Measurements from ENCODE around the gene ADGRF3. TPM values are rescaled to one million over a fixed set of nuclear protein-coding genes. Genes with fewer than 3 reads are reported as not detected.
"Not testable (repeated sequence)": the region's sequence is repeated elsewhere in the genome, so short reads cannot be mapped to it uniquely, and the experiment has no call there.

Gene ADGRF3
- total and polyA plus RNA-seq, 9 of the 15 experiments (the other 6 are each of a cell fraction or from before 2014, with no cell fraction given), result 0.04 to 0.54 (median 0.16) TPM; not detected in 2

DNA sequence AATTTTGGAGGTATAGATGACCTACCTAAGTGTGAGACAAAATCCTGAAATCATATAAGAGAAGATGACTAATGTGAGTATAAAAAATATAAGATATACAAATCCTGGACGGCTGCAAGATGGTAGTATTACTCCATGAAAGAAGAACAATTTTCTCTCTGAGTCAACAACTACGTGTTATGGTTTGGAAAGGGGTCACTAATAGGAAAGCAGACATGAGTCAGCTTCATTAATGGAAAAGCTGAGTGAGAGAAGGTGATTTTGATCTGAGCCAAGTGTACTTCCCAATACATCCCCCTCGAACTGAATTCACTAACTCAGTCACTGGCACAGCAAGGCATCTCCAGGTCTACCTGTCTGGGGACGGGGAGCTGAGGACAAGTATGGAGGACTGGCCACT, 20.7 kb downstream of the ADGRF3 start (continued):
- peak; percentile 79 for TF ChIP-seq FOSL1 (tag; conservative IDR thresholded peaks at IDR 0.05)

DNA sequence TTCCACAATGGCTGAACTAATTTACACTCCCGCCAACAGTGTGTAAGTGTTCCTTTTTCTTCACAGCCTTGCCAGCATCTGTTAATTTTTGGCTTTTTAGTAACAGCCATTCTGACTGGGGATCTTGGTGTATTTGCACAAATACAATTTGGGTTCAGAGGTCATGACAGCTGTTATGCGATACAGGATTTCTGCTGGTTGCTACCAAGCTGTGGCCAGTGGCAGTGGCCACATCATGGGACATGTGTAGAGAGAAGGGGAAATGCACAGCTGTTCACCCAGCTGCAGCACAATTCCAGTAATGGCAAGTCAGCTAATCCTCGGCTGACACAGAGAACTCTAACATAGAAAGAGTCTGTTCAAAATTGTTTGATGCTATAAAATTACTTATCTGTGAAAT, 21.7 kb downstream of the ADGRF3 start:
- no peak overlapping the region for H3K27ac ChIP-seq (ENCODE audit: extremely low read depth, low read depth, low read length)
- H3K36me3 ChIP-seq (ENCODE audit: control insufficient read depth, insufficient read depth, low read length), result no peaks in the 10 kb centered on the region
- H3K9me1 ChIP-seq (ENCODE audit: control insufficient read depth, insufficient read depth, low read length), result no peaks in the 10 kb centered on the region
- WGBS (ENCODE audit: insufficient coverage, low coverage, missing lambda C conversion rate), result 6% methylated on average over 3 of the region's 3 CpGs
- H3K9me3 ChIP-seq (replicated peaks; ENCODE audit: control insufficient read depth, insufficient read depth, low read depth, low read length), result no peaks in the 10 kb centered on the region
- in situ Hi-C loops (cut with MboI) (no loop called here), intact Hi-C loops (cut with micrococcal nuclease) (no loop called here)
- BruUV-seq (replicated peaks), result no TSS peak
- ChIA-PET POLR2A (interaction anchor here (1.2 to 2.0 kb wide), 2 partner anchors 8 to 20 kb away, joined by 5 to 10 read pairs; no protein-coding TSS in a partner anchor), CTCF (ENCODE audit: low intra/inter-chr PET ratio) (no interaction called here)
- no peaks in the 10 kb centered on the region; a peak in 1 of 5 replicates for H3K4me1 ChIP-seq (replicated peaks in 1 of 2; ENCODE audit: control insufficient read depth in 2 of 2, insufficient read depth in 2 of 2, low read length in 2 of 2)
- no peaks in the 10 kb centered on the region for H3K79me2 ChIP-seq (ENCODE audit: control insufficient read depth, insufficient read depth, low read length)
- TF ChIP-seq NR2C1 (IDR thresholded peaks at IDR 0.05) (peak; percentile 44; the same call in 1 of the 2 replicates), NR2C1 (tag; IDR thresholded peaks at IDR 0.05) (no peak)
- TF ChIP-seq, protein P1, sequence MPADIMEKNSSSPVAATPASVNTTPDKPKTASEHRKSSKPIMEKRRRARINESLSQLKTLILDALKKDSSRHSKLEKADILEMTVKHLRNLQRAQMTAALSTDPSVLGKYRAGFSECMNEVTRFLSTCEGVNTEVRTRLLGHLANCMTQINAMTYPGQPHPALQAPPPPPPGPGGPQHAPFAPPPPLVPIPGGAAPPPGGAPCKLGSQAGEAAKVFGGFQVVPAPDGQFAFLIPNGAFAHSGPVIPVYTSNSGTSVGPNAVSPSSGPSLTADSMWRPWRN (IDR thresholded peaks at IDR 0.05; ENCODE audit: low read depth), result no peak
- no peak for FAIRE-seq
- DNase-seq (ENCODE audit: extremely low read depth in 1 of 4, low spot score in 3 of 4), result no peak
- no peak for ATAC-seq
- no peak overlapping the region for H3K4me3 ChIP-seq
- no peak overlapping the region for H2AFZ ChIP-seq (ENCODE audit: low read depth, low read length)
- H4K20me1 ChIP-seq (replicated peaks; ENCODE audit: control insufficient read depth, insufficient read depth, low read length), result no peaks in the 10 kb centered on the region
- no peak overlapping the region for H3K9ac ChIP-seq (ENCODE audit: insufficient read depth in 1 of 2, low read depth in 2 of 2, low read length in 2 of 2)
- H3K4me2 ChIP-seq (ENCODE audit: insufficient read depth, low read length), result no peak overlapping the region
- H3K27me3 ChIP-seq (ENCODE audit: control insufficient read depth in 2 of 2, insufficient read depth in 2 of 2, low read length in 2 of 2), result peaks cover 0 to 5% of the 10 kb centered on the region in 2 experiments; a peak in 1 of 5 replicates

DNA sequence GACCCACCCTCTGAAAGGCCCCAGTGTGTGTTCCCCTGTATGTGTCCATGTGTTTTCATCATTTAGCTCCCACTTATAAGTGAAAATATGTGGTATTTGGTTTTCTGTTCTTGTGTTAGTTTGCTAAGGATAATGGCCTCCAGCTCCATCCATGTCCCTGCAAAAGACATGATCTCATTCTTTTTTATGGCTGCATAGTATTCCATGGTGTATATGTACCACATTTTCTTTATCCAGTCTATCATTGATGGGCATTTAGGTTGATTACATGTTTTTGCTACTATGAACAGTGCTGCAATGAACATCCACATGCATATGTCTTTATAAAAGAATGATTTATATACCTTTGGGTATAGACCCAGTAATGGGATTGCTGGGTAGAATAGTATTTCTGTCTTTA, 22.1 kb downstream of the ADGRF3 start:
- H3K9ac ChIP-seq (ENCODE audit: insufficient read depth in 1 of 2, low read depth in 2 of 2, low read length in 2 of 2); H3K27ac ChIP-seq (ENCODE audit: extremely low read depth, low read depth, low read length); FAIRE-seq; H4K20me1 ChIP-seq (replicated peaks; ENCODE audit: control insufficient read depth, insufficient read depth, low read length); H3K4me2 ChIP-seq (ENCODE audit: insufficient read depth, low read length); H3K36me3 ChIP-seq (ENCODE audit: control insufficient read depth, insufficient read depth, low read length); DNase-seq (ENCODE audit: extremely low read depth in 1 of 4, low spot score in 3 of 4); in situ Hi-C loops (cut with MboI); H3K27me3 ChIP-seq (ENCODE audit: control insufficient read depth in 2 of 2, insufficient read depth in 2 of 2, low read length in 2 of 2); H3K4me1 ChIP-seq (replicated peaks in 1 of 2; ENCODE audit: control insufficient read depth in 2 of 2, insufficient read depth in 2 of 2, low read length in 2 of 2); H3K9me3 ChIP-seq (replicated peaks; ENCODE audit: control insufficient read depth, insufficient read depth, low read depth, low read length); H3K4me3 ChIP-seq; H3K79me2 ChIP-seq (ENCODE audit: control insufficient read depth, insufficient read depth, low read length); CTCF ChIA-PET (ENCODE audit: low intra/inter-chr PET ratio); BruUV-seq (replicated peaks); H2AFZ ChIP-seq (ENCODE audit: low read depth, low read length); H3K9me1 ChIP-seq (ENCODE audit: control insufficient read depth, insufficient read depth, low read length); intact Hi-C loops (cut with micrococcal nuclease); ATAC-seq: not testable (repeated sequence)
- POLR2A ChIA-PET, result interaction anchor here (2.0 kb wide), 1 partner anchor 8 kb away, joined by 10 read pairs; no protein-coding TSS in a partner anchor
- TF ChIP-seq ZFX (CRISPR knock-in tag; IDR thresholded peaks at IDR 0.05) (0 out of 2 replicates have a peak, but pooled peaks have one; percentile 16), RBM25 (IDR thresholded peaks at IDR 0.05; ENCODE audit: low read depth, low read length, severe bottlenecking) (peak; percentile 42), ZNF146 (CRISPR knock-in tag; IDR thresholded peaks at IDR 0.05; ENCODE audit: unreplicated experiment) (peak; percentile 81)
